Measurements from ENCODE around the gene RIPK3.
A peak's percentile ranks its signal among the peaks of the same experiment; 100 is the strongest.

The RIPK3 gene

DNA sequence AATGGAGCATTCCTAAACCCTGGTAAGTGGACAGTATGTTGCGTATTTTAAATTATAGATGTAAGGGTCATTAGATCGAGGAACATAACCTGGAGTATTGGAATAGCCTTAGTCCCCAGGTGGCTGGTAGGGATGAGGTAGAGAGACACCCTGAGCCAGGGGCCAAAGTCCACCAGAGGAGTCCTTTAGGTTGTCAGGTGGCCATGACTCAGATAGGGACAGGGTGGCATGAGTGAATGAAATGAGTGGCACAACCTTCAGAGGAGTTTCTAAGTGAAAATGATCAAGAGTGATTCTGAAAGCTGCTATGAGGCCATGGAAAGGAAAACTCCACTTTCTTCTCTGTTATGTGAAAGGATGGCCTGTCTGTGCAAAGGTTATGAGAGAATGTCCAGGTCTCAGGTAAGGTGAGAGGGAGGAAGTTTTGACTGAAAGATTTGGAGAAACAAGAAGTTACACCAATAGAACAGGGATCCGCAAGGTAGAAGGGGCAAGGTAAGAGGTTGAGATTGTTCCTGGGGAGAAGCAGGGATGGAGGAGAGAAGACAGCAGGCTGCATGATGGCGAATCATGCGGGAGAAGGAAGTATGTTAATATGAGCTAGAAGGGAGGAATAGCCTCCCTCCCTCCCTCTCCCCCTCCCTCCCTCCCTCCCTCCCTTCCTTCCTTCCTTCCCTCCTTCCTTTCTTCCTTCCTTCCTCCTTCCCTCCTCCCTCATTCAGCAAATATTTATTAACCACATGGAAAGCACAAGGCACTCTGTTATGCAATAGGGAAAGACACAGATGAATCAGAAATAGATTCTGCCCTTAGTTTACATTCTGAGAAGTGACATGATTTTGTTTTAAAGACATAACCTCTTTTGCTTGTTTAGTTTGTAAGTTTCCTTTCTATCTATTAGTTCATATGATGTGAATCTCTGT is 14.0 kb upstream of the RIPK3 start:
- DNase-seq, result no peak
- in situ Hi-C loops (cut with HindIII; ENCODE audit: low pct_ligation_motif_present, low pct_unique_long_range_greater_than_20kb, low sequenced_read_pairs), result no loop called here

DNA sequence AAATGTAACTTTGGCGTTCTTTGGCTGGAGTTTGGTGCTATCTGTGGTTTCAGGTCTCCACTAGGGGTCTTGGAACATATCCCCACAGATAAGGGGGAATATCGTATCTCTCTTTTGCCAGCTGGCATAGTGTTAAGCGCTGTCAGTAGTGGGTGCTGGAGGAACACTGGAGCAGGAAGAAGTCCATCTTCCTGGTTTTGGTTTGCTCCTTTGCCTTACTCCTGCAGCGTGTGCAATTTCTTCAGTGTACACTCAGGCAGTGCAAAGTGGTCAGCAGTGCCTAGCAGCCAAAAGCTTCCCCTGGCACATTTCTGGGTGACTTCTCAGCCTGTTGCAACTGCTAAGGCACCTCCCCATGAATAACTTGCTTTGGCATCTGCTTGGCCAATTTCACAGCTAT is 11.7 kb upstream of the RIPK3 start:
- no peak for DNase-seq
- in situ Hi-C loops (cut with HindIII; ENCODE audit: low pct_ligation_motif_present, low pct_unique_long_range_greater_than_20kb, low sequenced_read_pairs), result no loop called here

DNA sequence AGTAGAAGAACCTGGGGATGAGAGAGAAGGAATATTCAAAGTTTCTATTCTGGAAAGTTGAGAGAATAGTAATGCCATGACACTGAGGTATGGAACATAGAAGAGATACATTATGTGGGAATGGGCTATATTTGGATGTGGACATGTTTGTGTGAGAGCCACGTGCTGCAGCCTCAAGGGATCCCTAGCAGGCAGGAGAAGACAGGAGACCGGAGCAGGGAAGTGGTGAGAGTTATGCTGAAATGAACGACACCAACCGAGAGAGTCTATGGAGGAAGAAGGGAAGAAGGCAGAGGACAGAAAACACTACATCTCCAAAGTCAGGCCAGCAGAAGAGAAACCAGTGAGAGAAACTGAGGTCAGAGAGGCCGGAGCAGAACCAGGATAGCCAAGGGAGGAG is 10.0 kb upstream of the RIPK3 start:
- DNase-seq, result no peak
- in situ Hi-C loops (cut with HindIII; ENCODE audit: low pct_ligation_motif_present, low pct_unique_long_range_greater_than_20kb, low sequenced_read_pairs), result no loop called here

DNA sequence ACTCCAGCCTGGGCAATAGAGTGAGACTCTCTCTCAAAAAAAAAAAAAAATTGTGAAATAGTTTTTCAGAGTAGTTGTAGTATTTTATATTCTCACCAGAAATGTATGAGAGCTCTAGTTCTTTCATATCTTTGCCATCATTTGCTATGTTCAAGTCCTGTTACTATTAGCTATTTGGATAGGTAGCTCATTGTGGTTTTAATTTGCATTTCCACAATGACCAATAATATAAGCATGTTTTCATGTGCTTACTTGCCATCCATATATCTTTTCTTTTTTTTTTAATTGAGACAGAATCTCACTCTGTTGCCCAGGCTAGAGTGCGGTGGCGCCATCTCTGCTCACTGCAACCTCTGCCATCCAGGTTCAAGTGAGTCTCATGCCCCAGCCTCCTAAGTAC is 8.4 kb upstream of the RIPK3 start:
- in situ Hi-C loops (cut with HindIII; ENCODE audit: low pct_ligation_motif_present, low pct_unique_long_range_greater_than_20kb, low sequenced_read_pairs), result no loop called here
- no peak for DNase-seq

DNA sequence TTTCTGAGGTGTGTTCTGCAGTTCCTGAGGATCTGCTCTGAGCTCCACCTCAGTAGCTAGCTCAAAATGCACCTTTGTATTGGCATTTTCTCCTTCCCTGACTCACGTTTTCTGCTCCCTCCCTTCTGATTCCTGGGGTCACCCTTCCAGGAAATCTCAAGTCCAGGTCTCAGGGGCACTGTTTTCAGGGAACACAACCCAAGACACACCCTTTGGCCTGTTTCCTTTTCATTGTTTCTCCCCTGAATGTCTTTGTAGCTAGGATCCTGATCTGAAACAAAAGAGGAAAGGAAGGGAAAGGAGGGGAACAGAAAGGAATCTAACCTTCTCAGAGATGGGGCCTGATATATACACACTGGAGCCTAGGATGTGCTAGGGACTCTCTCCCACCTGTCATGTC is 7.3 kb upstream of the RIPK3 start:
- in situ Hi-C loops (cut with HindIII; ENCODE audit: low pct_ligation_motif_present, low pct_unique_long_range_greater_than_20kb, low sequenced_read_pairs), result no loop called here
- no peak for DNase-seq

DNA sequence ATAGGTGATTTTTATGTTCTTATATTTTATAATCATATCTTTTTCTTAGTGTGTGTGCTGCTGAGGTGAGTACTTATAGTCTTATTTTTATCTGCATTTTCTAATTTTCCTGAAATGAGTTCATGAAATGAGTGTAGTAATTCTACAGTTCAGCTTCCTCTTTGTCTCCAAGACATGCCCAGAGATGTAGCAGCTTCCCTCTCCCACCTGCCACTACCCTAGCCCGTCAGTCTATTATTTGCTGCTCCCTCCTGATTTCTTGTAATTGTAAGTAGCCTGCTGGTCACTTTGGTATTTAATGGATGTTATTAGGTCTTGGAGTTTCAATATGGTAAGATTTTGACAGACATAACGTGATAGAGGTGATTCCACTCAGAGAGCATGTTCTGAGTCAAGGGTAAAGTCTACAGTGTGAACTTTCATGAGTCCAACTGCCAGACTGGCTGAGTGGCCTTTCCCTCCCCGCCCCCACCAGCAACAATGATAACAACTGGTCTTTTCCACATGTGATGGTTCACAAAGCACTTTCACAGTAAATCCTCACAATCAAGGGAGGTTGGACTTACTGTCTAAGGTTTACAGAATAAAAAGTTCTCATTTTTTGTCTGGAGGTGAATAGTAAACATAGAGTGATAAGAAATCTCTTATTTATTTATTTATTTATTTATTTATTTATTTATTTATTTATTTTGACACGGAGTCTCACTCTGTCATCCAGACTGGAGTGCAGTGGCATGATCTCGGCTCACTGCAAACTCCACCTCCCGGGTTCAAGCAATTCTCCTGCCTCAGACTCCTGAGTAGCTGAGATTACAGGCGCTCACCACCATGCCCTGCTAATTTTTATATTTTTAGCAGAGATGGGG is 4.2 kb upstream of the RIPK3 start:
- in situ Hi-C loops (cut with HindIII; ENCODE audit: low pct_ligation_motif_present, low pct_unique_long_range_greater_than_20kb, low sequenced_read_pairs), result no loop called here
- DNase-seq, result no peak

DNA sequence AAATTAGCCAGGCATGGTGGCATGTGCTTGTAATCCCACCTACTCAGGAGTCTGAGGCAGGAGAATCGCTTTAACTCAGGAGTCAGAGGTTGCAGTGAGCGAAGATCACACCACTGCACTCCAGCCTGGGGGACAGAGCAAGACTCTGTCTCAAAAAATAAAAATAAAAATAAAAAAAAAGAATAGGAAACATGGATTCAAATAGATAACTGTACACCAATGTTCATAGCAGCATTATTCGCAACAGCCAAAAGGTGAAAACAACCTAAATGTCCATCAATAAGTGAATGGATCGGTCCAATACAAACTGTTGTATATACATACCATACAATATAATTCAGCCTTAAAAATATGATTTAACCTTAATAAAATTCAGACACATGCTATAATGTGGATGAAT is 3.1 kb upstream of the RIPK3 start:
- DNase-seq, result no peak
- in situ Hi-C loops (cut with HindIII; ENCODE audit: low pct_ligation_motif_present, low pct_unique_long_range_greater_than_20kb, low sequenced_read_pairs), result no loop called here

DNA sequence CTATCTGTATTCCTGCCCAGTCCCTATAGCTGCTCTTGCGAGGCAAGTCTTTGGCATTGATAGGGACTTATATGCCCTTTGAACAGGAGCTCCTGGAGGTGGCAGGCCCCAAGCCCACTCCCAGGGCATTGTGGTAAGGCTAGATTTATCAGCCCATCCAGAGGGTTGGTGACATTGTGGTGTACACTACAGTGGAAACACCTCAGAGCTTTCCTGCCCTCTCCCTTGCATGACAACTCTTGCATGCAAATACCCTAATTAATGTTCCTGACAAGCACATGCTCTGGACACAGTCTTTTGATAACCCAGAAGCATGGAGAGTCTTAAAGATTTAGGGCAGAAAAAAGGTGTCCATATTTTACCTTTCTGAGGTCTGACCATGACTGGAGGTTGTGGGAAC is 815 bp upstream of the RIPK3 start:
- in situ Hi-C loops (cut with HindIII; ENCODE audit: low pct_ligation_motif_present, low pct_unique_long_range_greater_than_20kb, low sequenced_read_pairs), result no loop called here
- no peak for DNase-seq

DNA sequence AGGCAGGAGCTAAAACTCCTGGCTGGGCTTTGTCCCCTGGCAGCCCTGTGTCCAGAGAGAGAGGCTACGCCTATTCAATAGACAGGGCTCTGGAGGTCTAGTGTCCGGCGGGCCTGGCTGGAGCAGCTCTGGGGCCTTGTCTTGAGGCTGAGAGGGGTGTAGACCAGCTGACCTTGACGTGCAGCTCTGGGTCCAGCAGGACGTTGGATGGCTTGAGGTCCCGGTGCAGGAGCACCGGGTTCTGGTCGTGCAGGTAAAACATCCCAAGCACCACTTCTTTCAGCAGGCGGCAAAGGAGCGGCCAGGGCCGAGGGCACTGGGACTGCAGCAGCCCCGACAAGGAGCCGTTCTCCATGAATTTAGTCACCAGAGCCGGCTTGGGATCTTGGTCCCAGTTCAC is 948 bp downstream of the RIPK3 start:
- DNase-seq, result no peak
- in situ Hi-C loops (cut with HindIII; ENCODE audit: low pct_ligation_motif_present, low pct_unique_long_range_greater_than_20kb, low sequenced_read_pairs), result no loop called here

DNA sequence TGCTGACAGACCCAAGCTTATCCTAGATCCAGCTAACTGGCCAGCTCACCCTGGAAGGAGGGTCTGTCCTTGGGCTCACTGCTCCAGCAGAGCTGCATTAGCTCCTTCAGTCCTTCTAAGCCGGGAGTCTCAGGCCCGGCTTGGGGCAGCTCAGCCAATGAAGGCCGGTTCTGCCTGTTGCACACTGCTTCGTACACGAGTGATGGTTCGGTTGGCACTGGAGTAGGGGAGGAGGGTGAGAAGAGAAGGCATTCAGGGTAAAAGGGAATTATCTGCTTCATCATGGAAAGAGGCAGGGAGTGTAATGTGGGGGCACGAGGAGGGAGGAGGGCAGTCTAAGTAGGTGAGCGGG is 2.0 kb downstream of the RIPK3 start:
- no peak for DNase-seq
- in situ Hi-C loops (cut with HindIII; ENCODE audit: low pct_ligation_motif_present, low pct_unique_long_range_greater_than_20kb, low sequenced_read_pairs), result no loop called here

DNA sequence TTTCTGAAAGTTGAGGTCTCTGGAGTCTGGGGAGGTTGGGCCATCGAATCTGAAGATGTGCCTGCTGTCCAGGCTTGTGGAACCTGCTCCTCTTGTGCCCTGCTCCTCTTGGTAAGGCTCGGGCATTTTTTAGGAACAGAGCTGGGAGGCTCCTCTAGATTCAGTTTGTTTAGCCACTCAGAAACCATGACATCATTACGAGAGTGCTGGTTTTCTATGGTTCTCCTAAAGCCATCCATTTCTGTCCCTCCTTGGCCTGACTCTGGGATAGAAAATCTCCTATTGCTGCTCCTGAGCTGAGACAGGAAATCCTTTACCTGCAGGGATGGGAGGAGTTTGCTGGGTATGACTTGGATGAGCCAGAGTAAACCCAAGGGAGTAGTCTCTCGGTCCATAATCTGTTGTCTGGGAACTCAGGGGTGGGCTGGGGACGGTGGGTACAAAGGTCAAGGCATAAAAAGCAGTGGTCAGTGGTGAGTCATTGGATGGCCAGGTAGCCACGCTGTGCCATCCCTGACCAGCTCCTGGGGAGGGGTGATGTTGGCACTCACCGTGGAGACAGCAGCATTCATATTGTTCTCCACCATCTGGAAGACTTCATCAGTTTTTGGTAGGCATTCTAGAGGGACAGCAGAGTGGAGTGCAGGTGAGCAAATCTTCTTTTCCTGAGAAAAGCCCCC is 2.5 kb downstream of the RIPK3 start:
- in situ Hi-C loops (cut with HindIII; ENCODE audit: low pct_ligation_motif_present, low pct_unique_long_range_greater_than_20kb, low sequenced_read_pairs), result no loop called here

DNA sequence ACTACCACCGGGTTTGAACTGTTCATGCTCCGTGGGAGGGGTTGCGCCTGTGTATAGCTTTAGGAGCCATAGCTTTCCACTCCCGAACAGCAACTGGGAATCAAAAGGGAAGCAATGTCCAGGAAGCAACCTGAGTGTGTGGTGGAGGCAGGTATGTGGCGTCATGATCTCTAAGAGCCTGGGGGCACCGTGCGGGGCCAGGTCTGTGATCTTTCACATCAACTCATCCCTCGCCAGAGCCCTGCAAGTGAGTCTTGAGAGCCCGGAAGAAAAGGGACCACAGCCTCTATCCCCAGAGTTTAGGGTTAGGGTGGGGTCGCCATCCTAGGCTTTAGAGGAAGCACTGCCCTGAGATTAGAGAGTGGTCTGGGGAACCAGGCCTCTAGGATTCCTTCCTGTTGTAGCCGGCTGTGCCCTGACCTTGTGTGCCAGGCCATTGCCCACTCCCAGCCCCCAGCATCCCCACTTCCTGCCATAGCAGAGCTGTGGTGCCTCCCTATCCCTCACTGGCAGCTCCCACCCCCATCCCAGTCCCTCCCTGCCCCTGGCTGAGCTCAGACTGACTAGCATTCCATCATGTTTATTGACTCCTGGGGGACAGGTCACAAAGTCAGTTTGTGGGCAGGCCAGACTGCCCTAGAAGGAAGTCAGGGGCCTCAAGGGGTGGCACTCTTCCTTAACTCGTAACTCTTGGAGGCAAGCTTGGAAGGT is 4.2 kb downstream of the RIPK3 start:
- in situ Hi-C loops (cut with HindIII; ENCODE audit: low pct_ligation_motif_present, low pct_unique_long_range_greater_than_20kb, low sequenced_read_pairs), result no loop called here
- DNase-seq, result no peak

More for the DNA sequence above, 2.5 kb downstream of the RIPK3 start:
- DNase-seq, result no peak

DNA sequence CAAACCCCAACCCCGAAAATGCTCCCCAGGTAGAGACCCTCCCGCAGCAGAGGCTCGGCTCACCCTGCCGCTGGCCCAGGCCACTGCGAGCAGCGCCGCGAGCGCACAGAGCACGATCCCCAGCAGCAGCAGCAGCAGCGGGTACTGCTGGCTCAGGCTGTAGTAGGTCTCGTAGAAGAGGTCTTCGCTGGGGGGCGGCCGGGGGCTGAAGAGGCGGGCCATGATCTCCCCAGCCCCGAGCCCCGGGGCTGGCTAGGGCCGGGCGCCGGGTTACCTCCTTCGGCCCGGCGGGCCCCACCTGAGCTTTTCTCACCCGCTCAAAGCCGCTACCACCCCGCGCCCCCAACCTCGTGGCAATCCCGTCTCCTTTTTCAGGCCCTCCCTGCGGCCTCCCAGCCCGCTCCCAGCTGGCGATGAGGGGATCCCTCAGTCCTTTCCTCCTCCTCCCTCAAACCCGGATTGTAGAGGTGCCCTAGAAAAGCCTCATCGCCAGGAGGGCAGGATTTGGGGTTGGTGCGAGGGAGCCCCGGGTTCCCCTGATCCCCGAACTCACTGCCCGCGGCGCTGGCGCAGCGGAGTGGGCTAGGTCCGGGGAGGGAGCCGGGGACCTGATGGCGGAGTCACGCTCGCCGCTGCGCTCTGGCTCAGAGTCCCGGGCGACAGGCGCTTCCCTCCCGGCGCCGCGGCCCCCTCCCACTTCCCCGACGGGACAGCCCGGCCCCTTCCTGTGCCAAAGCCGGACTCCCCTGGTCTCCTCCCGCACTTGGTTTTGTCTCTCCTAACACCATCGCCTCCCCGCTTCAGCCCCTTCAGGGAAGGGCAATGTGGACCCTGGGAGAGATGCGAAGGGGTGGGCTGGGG is 5.1 kb downstream of the RIPK3 start, which contains the start of gene ADCY4:
TSS of gene ADCY4 (minus strand) at position 641 of the 861 bp plus-strand sequence. CDS start at position 222, 419 bp downstream.
- DNase-seq, result no peak
- in situ Hi-C loops (cut with HindIII; ENCODE audit: low pct_ligation_motif_present, low pct_unique_long_range_greater_than_20kb, low sequenced_read_pairs), result no loop called here

DNA sequence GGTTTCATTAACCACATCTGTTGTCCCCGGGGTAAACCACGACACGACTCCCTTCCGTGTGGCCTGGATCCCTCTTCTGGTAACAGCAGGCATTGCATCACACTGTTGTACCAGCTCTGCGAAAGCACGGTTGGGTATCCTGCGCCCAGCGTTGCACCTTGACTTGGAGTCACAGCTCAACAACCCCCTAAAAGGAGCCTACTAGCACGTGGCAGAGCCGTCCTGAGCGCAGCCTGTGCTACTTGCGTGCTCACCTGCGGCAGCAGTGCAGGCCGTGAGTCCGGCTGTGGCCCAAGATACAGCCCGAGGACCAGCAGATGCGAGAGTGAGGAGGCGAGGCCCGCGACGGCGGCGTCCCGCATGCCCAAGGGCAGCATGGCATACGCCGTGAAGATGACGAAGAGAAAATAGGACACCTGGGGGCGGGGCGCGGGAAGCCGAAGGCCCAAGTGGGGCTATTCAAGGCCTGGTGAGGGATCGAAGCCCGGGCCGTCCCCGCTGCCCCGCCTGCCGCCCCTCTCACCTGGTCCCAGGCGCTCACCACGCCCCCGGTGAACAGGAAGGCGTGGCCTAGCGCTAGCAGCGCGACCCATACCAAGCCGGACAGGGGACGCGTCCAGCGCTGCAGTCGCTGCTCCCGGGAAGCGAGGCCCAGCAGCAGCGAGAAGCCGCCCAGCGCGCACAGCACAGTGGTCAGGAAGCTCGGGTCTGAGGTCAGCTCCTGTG is 7.4 kb downstream of the RIPK3 start:
- peak; percentile 32 for DNase-seq
- in situ Hi-C loops (cut with HindIII; ENCODE audit: low pct_ligation_motif_present, low pct_unique_long_range_greater_than_20kb, low sequenced_read_pairs), result no loop called here

DNA sequence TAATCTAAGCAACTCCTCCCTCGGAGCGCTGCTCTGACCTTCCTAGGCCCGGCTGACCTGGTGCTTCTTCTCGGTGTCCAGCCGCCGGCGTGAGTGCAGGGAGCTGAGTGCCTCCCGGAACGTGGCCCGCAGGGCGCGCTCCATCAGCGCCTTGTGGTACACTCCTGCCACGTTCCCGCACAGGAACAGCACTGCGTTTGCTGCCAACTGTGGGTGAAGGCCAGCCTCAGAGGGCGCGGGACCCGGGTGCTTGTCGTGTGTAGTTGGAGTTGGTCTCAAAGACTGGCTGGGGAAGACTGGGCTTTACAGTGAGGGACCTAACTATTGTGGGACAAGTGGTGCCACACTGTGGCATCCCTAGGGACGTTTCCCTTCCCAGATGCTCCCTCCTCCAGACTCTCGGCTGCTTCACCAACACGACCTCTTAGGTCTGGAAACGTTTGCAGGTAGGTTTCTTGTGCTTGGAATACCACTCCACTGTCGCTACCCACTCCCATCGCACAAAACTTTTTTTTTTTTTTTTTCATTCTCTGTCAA is 8.0 kb downstream of the RIPK3 start:
- in situ Hi-C loops (cut with HindIII; ENCODE audit: low pct_ligation_motif_present, low pct_unique_long_range_greater_than_20kb, low sequenced_read_pairs), result no loop called here

DNA sequence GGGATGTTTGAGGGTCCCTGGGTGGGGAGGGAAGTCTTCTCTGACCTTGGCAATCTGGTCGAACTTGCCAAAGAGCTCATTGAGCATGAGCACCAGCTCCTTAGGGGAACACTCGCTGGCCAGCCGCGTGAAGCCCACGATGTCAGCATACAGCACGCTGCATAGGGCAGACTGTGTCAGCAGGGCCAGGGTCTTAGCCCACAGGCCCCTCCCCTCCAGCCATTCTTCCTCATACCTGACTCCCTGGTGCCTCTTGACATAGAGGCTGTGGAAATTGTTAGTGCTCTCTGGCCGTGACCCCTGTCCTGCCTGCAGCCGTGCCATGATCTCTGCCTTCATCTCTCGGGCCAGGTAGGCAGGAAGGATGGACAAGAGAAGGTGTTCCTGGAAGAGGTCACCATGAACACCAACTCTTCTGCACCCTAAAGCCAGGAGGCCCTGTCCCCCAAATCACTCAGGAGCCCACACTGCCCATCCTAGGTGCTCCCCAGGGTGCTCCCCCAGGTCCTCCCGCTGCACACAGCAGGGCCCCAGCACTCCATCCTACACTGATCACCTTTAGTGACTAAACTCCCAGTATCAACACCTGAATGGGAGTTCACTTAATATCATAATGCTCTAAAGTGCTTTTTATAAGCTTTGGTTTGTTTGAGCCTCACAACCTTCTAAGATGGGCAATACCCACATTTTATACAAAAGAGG is 8.7 kb downstream of the RIPK3 start:
- DNase-seq, result no peak
- in situ Hi-C loops (cut with HindIII; ENCODE audit: low pct_ligation_motif_present, low pct_unique_long_range_greater_than_20kb, low sequenced_read_pairs), result no loop called here

More for the DNA sequence above, 8.0 kb downstream of the RIPK3 start:
- DNase-seq, result no peak

Measured in ACHN (cell line).